NCI-H1436 (cell line): Measurements from ENCODE around the gene RAD50.
A peak's percentile ranks its signal among the peaks of the same experiment; 100 is the strongest.
"Not testable (repeated sequence)": the region's sequence is repeated elsewhere in the genome, so short reads cannot be mapped to it uniquely, and the experiment has no call there.

Experiments
- DNase-seq: peaks from one replicate; lab custom pipeline; 2025; lab: John Stamatoyannopoulos, UW

RAD50 gene

DNA sequence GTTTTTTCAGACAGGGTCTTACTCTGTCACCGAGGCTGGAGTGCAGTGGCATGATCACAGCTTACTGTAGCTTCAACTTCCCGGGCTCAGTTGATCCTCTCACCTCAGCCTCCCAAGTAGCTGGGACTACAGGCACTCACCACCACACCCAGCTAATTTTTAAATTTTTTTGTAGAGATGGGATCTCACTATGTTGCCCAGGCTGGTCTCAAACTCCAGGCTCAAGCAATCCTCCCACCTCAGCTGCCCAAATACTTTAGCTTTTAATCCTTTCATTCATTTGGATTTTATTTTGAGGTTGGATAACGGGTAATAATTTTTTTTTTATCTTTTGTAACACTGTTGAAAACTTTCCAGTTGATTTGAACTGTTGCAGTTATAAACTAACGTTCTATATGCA lies 76.8 kb downstream of the RAD50 start:
- not testable (repeated sequence) for DNase-seq

DNA sequence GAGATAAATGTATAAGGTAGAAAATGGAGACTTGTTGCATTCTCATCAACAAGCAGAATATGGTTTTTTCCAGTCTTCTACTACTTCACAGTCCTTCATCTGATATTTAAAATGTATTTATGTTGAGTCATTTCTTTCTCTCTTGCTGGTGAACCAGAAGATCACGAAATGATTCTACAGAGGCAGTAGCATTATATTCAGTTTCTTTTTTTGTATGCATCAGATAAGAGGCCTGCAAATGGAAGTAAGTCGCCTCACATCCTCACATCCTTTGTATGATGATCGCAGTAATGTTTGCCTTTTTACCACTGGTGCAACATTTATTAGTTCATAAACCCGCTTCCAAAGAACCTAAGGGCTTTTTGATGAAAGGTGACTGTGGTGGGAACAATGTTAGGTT lies 79.1 kb downstream of the RAD50 start:
- no peak for DNase-seq

DNA sequence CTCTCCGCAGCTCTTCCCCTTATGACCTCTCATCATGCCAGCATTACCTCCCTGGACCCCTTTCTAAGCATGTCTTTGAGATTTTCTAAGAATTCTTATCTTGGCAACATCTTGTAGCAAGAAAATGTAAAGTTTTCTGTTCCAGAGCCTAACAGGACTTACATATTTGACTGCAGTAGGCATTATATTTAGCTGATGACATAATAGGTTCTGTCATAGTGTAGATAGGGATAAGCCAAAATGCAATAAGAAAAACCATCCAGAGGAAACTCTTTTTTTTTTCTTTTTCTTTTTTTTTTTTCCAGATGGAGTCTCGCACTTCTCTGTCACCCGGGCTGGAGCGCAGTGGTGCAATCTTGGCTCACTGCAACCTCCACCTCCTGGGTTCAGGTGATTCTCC lies 80.5 kb downstream of the RAD50 start:
- DNase-seq, result no peak

GRCh38 chr5:132639706-132640130 lies 82.9 kb downstream of the RAD50 start:
- no peak for DNase-seq

- DNase-seq, result no peak
Observed at GRCh38 chr5:132640613-132641012, 83.8 kb downstream of the RAD50 start.

GRCh38 chr5:132641241-132641723 lies 84.5 kb downstream of the RAD50 start:
- DNase-seq, result no peak

DNA sequence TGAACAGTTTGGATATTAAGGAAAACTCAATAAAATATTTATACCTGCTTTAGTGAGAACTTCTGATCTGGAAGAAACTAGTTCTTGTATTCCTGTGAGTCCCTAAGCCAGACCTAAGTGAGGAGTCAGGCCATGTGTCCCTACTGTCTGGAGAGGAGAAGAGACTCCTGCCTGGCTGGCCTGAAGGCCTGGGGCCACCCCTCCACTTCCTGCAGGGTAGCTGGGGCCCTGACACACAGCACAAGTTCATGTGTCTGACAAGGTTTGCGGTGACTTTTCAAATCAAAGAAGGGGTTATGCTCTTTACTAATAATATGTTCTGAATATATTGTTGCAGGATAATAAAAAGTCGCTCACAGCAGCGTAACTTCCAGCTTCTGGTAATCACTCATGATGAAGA lies 85.1 kb downstream of the RAD50 start:
- DNase-seq, result no peak

- no peak for DNase-seq
Observed at GRCh38 chr5:132644177-132644576, 87.4 kb downstream of the RAD50 start.

DNA sequence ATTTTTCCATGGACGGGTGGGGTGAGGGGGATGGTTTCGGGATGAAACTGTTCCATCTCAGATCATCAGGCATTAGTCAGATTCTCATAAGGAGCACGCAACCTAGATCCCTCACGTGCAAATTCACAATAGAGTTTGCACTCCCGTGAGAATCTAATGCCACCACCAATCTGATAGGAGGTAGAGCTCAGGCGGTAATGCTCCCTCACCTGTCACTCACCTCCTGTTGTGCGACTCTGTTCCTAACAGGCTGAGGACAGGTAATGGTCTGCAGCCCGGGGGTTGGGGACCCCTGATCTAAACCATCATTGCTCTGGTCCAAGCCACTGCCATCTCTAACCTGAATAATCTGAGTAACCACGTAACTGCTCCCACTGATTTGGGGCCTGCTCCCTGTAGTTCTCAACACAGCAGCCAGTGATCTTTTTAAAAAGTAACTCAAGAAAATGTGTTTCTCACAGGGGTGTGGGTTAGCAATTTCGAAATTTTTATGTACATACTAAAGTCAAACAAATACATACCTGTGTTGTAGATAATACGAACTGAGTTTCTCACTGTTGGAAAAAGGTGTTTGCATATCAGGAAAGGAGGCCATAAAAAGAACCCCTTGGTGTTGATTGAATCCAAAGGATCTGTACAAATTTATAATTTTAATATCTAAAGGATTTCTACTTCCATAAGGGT lies 89.9 kb downstream of the RAD50 start:
- no peak for DNase-seq

DNA sequence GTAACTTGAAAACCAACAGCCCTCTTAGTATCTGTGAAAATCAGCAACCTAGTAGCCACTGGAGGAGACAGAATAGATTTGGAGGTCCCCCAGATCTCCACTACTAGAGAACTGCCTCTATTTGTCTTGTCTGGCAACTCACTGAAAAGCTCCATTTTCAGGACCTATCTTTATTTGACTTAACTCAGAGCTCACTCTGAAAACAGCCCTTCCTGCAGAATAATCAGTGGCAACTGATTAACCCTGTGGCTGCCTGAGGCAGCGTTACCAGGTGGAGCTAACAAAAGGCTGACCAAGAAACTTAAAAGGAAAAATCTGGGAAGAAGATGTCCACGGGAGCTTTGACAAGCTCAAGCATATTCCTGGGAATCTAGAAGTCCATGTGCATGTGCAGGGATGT lies 90.7 kb downstream of the RAD50 start:
- no peak for DNase-seq

DNA sequence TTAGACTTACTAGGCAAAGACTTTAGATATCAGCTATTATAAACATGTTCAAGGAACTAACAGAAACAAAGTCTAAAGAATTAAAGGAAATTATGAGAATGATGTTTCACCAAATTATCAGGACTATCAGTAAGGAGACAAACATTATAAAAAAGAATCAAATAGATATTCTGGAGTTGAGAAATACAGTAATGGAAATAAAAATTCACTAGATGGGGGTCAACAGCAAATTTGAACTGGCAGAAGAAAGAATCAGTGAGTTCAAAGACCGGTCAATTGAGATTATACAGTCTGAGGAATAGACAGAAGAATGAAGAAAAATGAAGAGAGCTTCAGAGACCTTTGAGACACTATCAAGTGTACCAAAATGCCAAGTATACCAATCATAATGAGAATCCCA lies 91.6 kb downstream of the RAD50 start:
- no peak for DNase-seq

- no peak for DNase-seq
Observed at GRCh38 chr5:132651838-132652469, 95.2 kb downstream of the RAD50 start.

DNA sequence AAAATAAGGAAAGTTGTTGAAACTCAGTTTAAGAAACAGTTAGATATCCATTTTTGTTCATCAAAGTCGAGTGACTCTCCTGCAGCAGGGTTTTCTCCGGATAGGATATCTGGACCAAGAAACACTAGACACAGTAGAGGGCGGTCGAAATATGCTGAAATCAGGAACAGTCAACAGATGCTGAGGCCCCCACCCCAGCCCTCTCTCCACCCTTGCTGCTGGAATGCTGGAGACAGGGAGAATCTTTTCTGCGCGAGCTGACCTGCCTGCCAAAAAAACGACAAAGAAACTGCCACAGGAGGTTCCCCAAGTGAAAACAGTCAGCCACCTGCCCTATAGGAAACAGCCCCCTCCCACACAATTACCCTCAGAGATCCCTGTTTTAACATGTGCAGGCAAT lies 96.9 kb downstream of the RAD50 start:
- DNase-seq, result no peak

DNA sequence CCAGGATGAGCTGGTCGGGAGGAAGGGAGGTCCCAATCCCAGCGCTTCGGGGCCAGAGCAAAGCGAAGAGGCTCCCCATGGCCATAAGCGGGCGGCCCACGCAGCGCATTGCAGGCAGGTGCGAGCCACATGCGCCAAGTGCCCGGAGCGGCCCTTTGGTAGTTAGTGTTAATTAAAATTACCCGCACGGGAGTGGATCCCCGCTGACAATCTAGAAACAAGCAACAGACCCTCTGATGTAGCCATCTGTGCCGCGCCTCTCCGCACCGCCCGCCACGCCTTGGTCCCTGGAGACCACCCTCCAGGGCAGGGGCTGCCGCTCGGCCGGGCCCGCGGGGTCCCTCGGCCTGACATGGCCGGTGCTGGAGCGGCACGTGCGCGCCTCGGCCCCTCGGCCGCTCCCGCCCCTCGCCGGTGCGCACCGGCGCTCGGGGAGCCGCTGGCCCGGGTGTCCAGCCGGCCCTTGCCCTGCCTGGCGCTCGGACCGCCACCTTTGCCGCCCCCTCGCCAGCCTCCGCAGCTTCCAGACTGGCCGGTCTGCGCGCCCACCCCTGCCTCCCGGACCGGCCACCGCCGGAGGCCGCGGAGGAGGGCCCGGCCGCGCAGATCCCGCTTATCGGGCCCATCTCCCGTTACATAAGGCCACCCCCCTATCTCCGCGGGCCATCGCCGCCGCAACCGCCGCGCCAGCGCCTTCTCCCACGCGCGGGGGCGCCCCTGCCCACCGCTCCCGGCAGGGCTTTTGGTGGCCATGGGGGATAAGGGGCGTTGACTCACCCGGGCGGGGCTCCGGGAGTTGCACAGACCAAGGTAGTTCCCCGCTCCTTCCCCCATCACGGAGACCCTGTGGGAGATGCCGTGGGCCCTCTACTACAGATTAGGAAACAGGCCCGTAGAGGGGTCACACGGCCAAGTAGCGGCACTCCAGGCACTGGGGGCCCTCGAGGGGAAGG lies 99.3 kb downstream of the RAD50 start:
- peak; percentile 15 for DNase-seq

DNA sequence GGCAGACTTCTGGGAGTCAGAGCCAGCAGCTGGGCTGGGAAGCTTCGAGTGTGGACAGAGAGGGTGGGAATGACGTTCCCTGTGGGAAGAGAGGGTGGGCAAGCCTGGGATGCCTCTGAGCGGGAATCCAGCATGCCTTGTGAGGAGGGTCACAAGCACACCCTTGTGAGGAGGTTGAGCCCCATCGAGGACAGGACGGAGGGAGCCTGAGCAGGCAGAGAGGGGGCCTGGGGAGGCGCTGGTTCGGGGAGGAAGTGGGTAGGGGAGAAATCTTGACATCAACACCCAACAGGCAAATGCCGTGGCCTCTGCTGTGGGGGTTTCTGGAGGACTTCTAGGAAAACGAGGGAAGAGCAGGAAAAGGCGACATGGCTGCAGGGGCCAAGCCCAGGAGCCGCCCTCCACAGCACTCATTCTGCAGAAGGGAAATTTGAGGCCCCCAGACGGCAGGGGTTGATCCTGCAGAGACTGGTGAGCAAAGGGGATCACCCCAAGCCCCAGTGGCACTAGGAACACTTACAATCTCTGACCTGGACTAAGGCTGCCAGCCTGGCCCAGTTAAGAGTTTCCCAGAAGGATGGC lies 100.1 kb downstream of the RAD50 start:
- DNase-seq, result no peak

DNA sequence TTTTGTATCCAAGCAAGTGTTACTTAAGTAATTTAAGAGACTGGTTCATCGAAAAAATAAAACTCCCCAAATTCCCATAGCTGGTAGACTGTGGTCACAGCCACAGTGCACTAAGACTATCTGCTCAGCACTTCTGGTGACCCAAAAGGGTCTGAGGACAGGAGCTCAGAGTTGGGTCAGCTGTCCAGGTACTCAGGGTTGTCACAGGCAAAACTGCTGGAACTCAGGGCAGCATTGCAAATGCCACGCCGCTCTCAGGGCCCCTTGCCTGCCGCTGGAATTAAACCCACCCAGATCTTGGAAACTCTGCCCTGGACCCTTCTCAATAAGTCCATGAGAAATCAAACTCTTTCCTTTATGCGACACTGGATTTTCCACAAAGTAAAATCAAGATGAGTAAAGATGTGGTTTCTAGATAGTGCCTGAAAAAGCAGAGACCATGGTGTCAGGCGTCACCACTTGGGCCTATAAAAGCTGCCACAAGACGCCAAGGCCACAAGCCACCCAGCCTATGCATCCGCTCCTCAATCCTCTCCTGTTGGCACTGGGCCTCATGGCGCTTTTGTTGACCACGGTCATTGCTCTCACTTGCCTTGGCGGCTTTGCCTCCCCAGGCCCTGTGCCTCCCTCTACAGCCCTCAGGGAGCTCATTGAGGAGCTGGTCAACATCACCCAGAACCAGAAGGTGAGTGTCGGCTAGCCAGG lies 101.1 kb downstream of the RAD50 start, which contains the start of gene IL13:
Gene IL13 (plus strand): TSS at position 498 of the 705 bp plus-strand sequence. CDS start 14 bp downstream, at position 512.
- DNase-seq, result no peak

DNA sequence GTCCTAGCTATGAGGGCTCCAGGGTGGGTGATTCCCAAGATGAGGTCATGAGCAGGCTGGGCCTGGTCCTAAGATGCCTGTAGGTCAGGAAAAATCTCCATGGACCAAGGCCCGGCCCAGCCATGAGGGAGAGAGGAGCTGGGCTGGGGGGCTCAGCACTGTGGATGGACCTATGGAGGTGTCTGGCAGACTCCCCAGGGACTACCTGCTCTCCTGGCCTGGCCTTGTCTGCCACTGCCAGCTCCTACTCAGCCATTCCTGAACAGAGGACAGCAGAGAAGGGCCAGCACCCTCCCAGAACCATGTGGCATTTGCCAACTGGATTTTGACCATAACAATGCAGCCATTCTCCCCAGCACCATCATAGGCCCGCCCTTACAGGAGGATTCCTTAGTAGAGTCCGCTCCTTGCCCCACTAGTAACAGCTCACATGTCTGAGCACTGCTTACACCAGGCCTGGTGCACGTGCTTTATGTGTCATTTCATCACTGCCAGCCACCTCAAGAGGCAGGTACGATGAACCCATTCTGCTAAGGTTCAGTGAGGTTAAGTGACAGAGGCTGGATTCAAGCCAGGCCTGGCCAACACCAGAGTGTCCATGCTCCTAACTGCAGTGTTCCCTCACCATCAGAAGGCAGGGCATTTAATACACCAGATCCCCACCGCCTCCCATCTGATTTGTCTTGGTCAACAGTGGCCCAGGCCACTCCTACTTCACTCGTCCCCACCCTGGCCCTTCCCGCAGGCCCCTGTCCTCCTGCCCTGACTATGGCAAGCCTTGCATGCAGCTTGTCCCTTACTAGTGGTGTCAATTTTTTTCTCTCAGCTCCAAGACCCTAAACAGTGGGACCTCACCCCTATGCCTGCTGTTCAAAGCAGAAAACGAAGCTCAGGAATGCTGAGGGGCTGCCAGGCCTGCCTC lies 101.9 kb downstream of the RAD50 start:
- DNase-seq, result no peak

DNA sequence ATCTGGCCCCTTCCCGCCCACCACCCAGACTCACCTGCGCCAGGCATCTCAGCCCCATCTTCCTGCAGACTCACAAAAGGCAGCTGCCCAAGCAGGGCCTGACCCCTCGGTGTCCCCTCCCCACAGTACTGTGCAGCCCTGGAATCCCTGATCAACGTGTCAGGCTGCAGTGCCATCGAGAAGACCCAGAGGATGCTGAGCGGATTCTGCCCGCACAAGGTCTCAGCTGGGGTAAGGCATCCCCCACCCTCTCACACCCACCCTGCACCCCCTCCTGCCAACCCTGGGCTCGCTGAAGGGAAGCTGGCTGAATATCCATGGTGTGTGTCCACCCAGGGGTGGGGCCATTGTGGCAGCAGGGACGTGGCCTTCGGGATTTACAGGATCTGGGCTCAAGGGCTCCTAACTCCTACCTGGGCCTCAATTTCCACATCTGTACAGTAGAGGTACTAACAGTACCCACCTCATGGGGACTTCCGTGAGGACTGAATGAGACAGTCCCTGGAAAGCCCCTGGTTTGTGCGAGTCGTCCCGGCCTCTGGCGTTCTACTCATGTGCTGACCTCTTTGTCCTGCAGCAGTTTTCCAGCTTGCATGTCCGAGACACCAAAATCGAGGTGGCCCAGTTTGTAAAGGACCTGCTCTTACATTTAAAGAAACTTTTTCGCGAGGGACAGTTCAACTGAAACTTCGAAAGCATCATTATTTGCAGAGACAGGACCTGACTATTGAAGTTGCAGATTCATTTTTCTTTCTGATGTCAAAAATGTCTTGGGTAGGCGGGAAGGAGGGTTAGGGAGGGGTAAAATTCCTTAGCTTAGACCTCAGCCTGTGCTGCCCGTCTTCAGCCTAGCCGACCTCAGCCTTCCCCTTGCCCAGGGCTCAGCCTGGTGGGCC lies 103.1 kb downstream of the RAD50 start:
- DNase-seq, result no peak
